NCI-H1092 treated with DMSO at 0.1 percent for 48 hours (cell line): ENCODE results near the gene GABRG3.

Experiments
- DNase-seq: peaks from one replicate; lab custom pipeline; 2025; lab: John Stamatoyannopoulos, UW

GABRG3 gene

DNA sequence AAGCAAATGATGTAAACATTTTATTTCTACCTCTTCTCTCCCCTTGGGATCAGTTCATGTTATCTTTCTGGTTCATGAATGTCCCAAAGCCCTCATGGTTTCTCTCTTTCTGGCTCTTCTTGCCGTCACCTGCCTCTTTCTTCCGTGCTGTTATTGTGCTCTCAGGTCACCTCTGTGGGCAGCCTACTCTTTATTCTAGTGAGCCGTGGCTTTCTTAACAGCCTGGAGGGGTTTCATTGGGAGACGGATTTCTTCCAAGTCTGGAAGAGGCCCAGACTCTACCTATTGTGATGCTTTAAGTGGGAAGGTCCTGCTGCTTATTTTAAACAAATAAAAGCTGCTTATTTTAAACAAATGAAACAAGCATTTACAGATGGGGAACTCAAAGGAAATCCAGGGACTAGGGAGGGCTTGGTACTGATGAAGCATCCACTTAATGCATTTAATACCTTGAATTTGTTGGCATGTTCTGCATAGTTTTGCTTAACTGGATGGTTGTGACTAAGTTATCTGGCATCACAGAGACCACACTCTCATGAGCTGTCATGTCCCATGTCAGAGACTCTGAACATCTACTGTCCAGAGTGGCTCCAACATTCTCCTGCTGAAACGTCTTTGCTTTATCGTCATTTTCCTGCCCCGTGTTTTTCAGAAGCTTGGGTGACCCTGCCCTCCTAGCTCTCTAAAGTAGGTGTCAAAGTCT, 443.3 kb downstream of the GABRG3 start:
- DNase-seq = no peak

GRCh38 chr15:27418726-27419125, 447.7 kb downstream of the GABRG3 start:
- DNase-seq = no peak

- no peak for DNase-seq
Observed at GRCh38 chr15:27422997-27423396, 452.0 kb downstream of the GABRG3 start.

DNA sequence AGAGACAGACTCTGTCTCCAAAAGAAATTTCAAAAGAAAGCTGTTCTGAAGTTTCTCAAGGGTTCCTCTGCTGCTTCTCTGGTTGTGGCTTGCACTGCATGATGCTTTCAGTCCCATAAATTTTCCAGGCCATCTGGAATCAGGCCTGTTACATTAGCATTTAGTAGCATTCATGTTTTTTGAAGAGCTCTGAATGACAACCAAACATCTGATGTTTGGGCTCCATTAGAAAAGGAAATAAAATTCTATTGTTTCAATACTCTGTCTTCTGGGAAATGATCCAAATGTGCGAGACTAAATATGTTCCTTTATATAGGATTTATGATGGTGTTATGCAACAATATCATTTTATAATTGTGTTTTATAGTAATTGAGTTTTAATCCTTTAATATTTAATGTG, 455.8 kb downstream of the GABRG3 start:
- peak; percentile 56 for DNase-seq

GRCh38 chr15:27427276-27427675, 456.3 kb downstream of the GABRG3 start:
- peak; percentile 42 for DNase-seq

DNA sequence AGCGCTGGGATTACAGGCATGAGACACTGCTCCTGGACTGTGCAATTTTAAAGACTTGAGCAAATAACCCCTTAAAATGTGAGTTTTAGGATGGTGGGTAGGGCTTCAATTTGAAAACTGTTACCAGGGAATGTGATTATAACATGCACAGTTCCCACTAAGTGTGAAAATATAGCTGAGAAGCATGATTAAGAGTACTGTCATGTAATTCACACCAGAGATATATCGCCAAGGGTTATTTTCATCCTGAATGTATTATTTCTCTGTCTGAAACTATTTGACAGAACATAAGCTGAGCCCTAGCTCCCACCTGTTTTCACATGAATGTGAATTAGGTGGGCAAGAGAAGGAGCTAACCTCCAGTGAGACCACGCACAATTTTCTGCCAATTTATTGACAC, 457.2 kb downstream of the GABRG3 start:
- no peak for DNase-seq

- DNase-seq = no peak
Observed at GRCh38 chr15:27429577-27429976, 458.6 kb downstream of the GABRG3 start.

- DNase-seq = no peak
Observed at GRCh38 chr15:27433604-27434003, 462.6 kb downstream of the GABRG3 start.

DNA sequence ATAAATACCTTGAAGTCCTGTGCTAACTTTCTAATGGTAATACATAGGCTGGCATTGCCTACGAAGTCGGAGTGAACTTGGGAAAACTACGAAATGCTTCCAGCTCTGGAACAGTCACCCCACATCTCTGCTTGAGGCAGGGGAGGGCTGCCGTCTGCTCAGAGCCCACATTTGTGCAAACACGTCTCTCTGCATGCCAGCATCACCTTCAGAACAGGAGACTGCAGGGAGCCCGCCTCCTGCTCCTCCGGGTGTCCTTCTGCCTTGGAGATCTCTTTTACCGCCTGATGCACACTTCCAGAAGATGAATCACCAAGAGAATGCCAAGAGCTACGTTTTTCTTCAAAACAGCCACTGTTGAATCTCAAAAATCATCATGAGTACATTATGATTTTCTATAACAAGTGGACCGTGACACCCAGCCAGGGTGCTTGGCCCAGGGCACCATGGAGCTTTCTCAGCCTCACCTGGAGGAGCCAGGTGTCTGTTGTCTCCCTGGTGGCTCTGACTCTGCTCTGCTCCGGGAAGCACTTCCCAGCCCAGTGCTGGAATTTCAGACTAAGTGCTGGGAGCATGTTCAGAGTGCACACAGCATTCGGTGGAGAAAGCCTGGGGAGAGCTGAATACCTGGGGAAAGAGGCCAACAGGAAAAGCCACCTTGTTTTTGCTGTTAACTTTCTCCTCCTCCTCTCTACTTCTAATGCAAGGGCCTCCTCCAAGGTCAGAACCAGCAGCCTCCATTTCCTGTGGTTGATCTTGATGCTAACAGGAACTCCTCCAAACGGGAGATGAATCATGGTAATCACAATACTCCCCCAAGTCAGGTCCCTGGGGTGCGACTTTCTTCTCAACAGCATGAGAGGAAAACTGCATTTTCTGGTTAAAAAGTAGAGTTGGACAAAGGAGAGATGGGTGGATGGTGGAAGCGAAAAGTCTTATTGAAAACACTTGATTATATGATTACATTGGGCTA, 467.7 kb downstream of the GABRG3 start:
- DNase-seq = no peak

GRCh38 chr15:27441120-27441519, 470.1 kb downstream of the GABRG3 start:
- no peak for DNase-seq

GRCh38 chr15:27448234-27448633, 477.3 kb downstream of the GABRG3 start:
- DNase-seq = no peak

DNA sequence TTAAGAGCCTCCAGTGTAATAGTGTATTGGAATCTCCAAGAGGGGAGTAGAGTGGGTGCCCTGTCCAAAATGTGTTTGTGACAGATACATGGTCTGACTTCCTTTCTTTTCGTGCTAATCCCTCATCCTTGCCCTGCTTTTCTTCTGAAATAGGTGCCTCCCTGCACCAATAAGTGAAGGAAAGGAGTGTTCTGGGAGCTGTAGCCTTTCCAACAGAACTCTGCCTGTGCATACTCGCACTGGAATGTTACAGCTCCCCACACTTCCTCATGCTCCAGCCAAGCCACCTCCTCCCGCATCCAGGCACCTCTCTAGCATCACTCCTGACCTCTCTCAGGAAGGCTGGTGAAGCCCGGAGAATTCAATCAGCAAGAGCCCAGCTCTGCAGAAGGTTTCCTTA, 478.0 kb downstream of the GABRG3 start:
- DNase-seq = no peak

GRCh38 chr15:27449941-27450340, 479.0 kb downstream of the GABRG3 start:
- no peak for DNase-seq

- no peak for DNase-seq
Observed at GRCh38 chr15:27454281-27455075, 483.5 kb downstream of the GABRG3 start.

DNA sequence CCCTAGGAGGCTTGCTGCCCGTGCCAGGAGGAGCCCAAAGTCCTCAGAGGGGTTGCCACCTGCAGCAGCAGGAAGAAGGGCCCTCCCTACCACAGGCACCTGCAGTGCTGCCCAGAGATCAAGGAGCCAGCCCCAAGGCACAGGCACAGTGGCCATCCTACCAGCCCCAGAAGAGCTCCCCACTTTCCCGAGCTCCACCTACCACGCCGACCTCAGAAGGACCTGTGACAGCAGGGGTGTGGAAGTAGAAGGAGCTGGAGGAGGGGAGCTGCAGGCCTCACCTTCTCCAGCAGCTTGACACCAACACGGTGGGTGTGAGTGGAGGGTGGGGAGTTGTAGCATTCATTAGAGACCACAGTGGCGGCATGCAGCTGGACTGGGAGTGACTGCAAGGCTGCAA, 485.8 kb downstream of the GABRG3 start:
- DNase-seq = no peak

DNA sequence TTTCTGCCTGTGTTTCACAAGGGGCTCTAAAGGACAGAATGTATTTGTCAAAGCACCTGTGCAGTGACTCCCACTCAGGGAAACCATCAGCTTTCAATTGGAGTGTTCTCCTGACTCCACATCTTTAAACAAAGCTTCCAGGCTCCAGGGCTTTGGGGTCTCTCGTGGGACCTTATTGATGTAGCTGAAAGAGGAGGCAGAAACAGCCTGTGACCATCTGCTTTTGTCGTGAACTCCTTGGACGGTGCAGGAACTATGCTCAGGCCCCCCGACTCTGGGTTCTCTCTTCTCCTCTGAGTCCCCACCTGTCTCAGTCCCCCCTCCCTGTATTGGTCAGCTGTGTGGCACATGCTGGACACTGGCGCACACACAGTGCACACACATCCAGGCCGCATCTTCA, 486.8 kb downstream of the GABRG3 start:
- DNase-seq = no peak

GRCh38 chr15:27458345-27459084, 487.5 kb downstream of the GABRG3 start:
- no peak for DNase-seq

GRCh38 chr15:27459836-27460235, 488.9 kb downstream of the GABRG3 start:
- DNase-seq = no peak

DNA sequence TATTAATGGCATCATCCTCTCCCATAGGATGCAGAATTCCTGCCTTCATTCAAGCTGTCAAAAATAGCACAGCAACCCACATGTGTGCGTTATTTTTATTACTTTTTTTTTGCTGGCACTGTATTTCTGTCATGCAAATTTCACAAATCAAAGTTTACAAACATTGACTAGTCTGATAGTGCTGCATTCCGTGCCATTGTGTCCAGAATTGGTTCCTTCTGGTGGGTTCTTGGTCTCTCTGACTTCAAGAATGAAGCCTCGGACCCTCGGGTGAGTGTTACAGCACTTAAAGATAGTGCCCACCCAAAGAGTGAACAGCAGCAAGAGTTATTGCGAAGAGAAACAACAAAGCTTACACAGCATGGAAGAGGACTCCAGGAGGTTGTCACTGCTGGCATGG, 490.2 kb downstream of the GABRG3 start:
- DNase-seq = no peak

DNA sequence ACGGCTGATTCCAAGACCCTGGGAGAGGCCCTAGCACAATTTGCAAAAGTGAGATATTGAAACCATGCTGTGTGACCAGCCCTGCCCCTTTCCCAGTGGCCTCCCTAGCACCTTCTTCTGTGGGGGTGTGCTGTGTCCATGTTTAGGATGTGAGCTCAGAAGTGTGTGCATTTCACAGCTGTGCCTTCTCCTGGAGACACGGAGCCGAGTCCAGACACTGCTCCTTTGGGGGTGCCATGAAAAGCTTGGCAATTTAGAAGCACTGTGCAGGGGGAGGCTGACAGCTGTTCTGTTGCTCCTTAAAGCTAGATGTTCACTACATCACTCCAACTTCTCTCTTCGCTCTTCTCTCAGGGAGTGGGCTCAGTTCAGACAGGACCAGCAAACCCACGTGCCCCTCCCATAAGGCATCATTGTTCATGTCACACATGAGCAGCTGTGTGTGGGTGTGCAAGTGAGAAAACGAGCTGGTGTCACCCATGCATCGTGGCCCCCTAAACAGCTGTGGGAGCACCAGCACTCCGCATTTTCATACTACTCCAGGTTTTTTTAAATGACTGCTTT, 492.6 kb downstream of the GABRG3 start:
- DNase-seq = no peak

DNA sequence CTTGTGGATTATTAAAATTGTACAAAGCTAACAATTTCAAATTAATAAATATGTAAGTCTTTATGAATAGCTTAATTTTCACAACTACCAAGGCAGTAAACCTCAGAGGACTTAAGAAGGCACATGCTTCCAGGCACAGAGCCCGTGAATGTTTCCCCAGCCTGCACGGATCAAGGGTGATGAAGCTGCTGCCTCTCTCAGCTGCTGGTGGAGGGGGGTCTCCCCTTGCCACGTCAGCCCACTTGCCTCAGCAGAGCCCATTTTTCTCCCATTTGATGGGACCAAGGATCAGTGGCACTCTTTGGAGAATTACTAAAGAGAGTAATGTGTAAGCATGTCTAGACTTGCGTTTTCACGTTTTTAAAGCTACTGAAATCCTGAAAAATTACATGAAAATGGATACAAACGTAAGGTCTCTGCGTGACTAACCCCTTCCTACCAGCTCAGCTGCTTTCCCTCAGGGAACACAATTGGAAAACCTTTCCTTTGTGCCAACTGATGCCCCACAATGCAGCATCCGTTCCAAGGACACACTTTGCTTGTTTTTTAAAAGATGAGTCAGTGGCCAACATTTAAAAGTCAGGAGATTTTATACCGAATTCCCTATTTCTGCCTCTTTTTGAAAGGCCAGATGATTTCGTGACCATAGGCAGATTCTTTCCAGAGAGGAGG, 494.1 kb downstream of the GABRG3 start:
- no peak for DNase-seq
